HepG2 (cell line): ENCODE measurements around the gene CFAP43. TPM values are rescaled to one million over a fixed set of nuclear protein-coding genes. Genes with fewer than 3 reads are reported as not detected.

ENCODE experiments used
- AKAP8 ChIP-seq: sonication (generic); formaldehyde crosslinking; IDR thresholded peaks from 2 replicates; pipeline ENCODE4 v1.5.1; 2020; ENCODE audit warnings: mild to moderate bottlenecking, missing genetic modification reagents
- CEBPG ChIP-seq: IDR thresholded peaks from 2 replicates; pipeline ENCODE4 v1.6.1; 2016
- FLYWCH1 ChIP-seq: sonication (generic); formaldehyde crosslinking; IDR thresholded peaks from 2 replicates; pipeline ENCODE4 v1.8.1; 2023; ENCODE audit warnings: mild to moderate bottlenecking, missing genetic modification reagents
- HDAC1 ChIP-seq: sonication (generic); formaldehyde crosslinking; IDR thresholded peaks from 2 replicates; pipeline ENCODE4 v1.5.1; 2020; ENCODE audit warnings: mild to moderate bottlenecking, missing genetic modification reagents
- HNRNPK ChIP-seq: fragments of 200-400 bp; formaldehyde crosslinking; IDR thresholded peaks from 2 replicates; pipeline ENCODE4 v1.6.1; 2018; ENCODE audit warnings: low read length, low read depth, moderate library complexity, mild to moderate bottlenecking; ENCODE audit not compliant: poor library complexity, severe bottlenecking
- ISL2 ChIP-seq: sonication (generic); formaldehyde crosslinking; IDR thresholded peaks from 2 replicates; pipeline ENCODE4 v1.5.0; 2020; ENCODE audit warnings: missing genetic modification reagents
- KAT8 ChIP-seq: IDR thresholded peaks from 2 replicates; pipeline ENCODE4 v1.6.1; 2016; ENCODE audit warnings: missing genetic modification reagents, missing compliant biosample characterization
- LCORL ChIP-seq, 2 experiments: fragments of 450-650 bp in 1 of 2; sonication (generic) in 1 of 2; formaldehyde crosslinking in 1 of 2; IDR thresholded peaks; 2 replicates each; pipeline versions ENCODE4 v1.5.0 to v1.6.1; 2017 to 2020; ENCODE audit warnings: antibody characterized with exemption in 1 of 2, missing genetic modification reagents in 1 of 2
- MED1 ChIP-seq: sonication (generic); formaldehyde crosslinking; IDR thresholded peaks from 2 replicates; pipeline ENCODE4 v1.4.0; 2020; ENCODE audit warnings: missing genetic modification reagents
- MED8 ChIP-seq: sonication (generic); formaldehyde crosslinking; IDR thresholded peaks from 2 replicates; pipeline ENCODE4 v1.8.1; 2023; ENCODE audit warnings: mild to moderate bottlenecking, missing genetic modification reagents; ENCODE audit not compliant: insufficient replicate concordance
- MIXL1 ChIP-seq: IDR thresholded peaks from 2 replicates; pipeline ENCODE4 v1.6.1; 2016
- NFIC ChIP-seq: IDR thresholded peaks from 2 replicates; pipeline ENCODE4 v1.6.1; 2012; ENCODE audit warnings: mild to moderate bottlenecking, low read length, inconsistent platforms
- PHF21A ChIP-seq: sonication (generic); formaldehyde crosslinking; IDR thresholded peaks from 2 replicates; pipeline ENCODE4 v1.5.0; 2020; ENCODE audit warnings: mild to moderate bottlenecking, missing genetic modification reagents
- POLR2A ChIP-seq, 2 experiments: IDR thresholded peaks; 2 replicates each; pipeline ENCODE4 v1.6.1; 2011; ENCODE audit warnings: low read depth in 2 of 2, low read length in 2 of 2, mild to moderate bottlenecking in 1 of 2, moderate library complexity in 1 of 2; ENCODE audit not compliant: insufficient read depth in 1 of 2
- RAD21 ChIP-seq: fragments of 450-650 bp; formaldehyde crosslinking; IDR thresholded peaks from 2 replicates; pipeline ENCODE4 v1.5.0; 2020; ENCODE audit warnings: mild to moderate bottlenecking
- TARDBP ChIP-seq: sonication (generic); formaldehyde crosslinking; IDR thresholded peaks from 2 replicates; pipeline ENCODE4 v1.8.0; 2022; ENCODE audit warnings: mild to moderate bottlenecking, missing genetic modification reagents
- ZBTB49 ChIP-seq: sonication (generic); formaldehyde crosslinking; IDR thresholded peaks from 2 replicates; pipeline ENCODE4 v1.4.0; 2020; ENCODE audit warnings: missing genetic modification reagents, borderline replicate concordance
- ZEB1 ChIP-seq: IDR thresholded peaks from 2 replicates; pipeline ENCODE4 v1.6.1; 2012; ENCODE audit warnings: mild to moderate bottlenecking, low read depth, inconsistent platforms; ENCODE audit not compliant: insufficient replicate concordance
- ZFP62 ChIP-seq: sonication (generic); formaldehyde crosslinking; IDR thresholded peaks from 2 replicates; pipeline ENCODE4 v1.4.0; 2020; ENCODE audit warnings: missing genetic modification reagents
- ZNF136 ChIP-seq: sonication (generic); formaldehyde crosslinking; IDR thresholded peaks from 2 replicates; pipeline ENCODE4 v1.8.1; 2022; ENCODE audit warnings: low read depth, mild to moderate bottlenecking, moderate library complexity, missing genetic modification reagents
- ZNF18 ChIP-seq: sonication (generic); formaldehyde crosslinking; IDR thresholded peaks from 2 replicates; pipeline ENCODE4 v1.8.0; 2022; ENCODE audit warnings: mild to moderate bottlenecking, missing genetic modification reagents; ENCODE audit not compliant: insufficient replicate concordance
- ZNF253 ChIP-seq: sonication (generic); formaldehyde crosslinking; IDR thresholded peaks from 2 replicates; pipeline ENCODE4 v1.8.0; 2022; ENCODE audit warnings: mild to moderate bottlenecking, missing genetic modification reagents, borderline replicate concordance
- ZNF724P ChIP-seq: sonication (generic); formaldehyde crosslinking; IDR thresholded peaks from 2 replicates; pipeline ENCODE4 v1.8.0; 2022; ENCODE audit warnings: missing genetic modification reagents, borderline replicate concordance
- polyA plus RNA-seq, 8 experiments: library from polyadenylated mRNA; depleted of rRNA in 3 of 8; stranded (reverse) in 7 of 8; unstranded in 1 of 8; fragments of >200 nt; fragmentation: Illumina TruSeq in 4 of 8; extraction: Trizol in 4 of 8; gene quantifications; 2 replicates each; pipeline versions ENCODE4 v1.2.1 to v1.2.3, GENCODE V29; 2011 to 2016; ENCODE audit warnings: low read depth in 4 of 8, missing spikeins in 1 of 8, mixed read lengths in 1 of 8; ENCODE audit not compliant: insufficient read depth in 1 of 8
- total RNA-seq, 5 experiments: library from RNA; depleted of rRNA; stranded (reverse); fragments of >200 nt; fragmentation: Illumina TruSeq; extraction: Trizol; gene quantifications; 2 replicates each; pipeline ENCODE4 v1.2.3, GENCODE V29; 2016; ENCODE audit warnings: low read depth in 1 of 5

The CFAP43 gene
- total and polyA plus RNA-seq, 2 of the 13 experiments (the other 11 are each of a cell fraction or from before 2014, with no cell fraction given) = 0.24 to 0.38 TPM

- TF ChIP-seq ZBTB49 (CRISPR knock-in tag) = no peak
- TF ChIP-seq ZNF724P (CRISPR knock-in tag) = peak; percentile 70; the same call in 1 of the 2 replicates
- TF ChIP-seq POLR2A (IDR thresholded peaks at IDR 0.05; ENCODE audit: insufficient read depth in 1 of 2, low read depth in 2 of 2, low read length in 2 of 2) = peak; percentile 71 to 92
- TF ChIP-seq ZEB1 = peak; percentile 60
- TF ChIP-seq HNRNPK = peak; percentile 57
- TF ChIP-seq LCORL (IDR thresholded peaks at IDR 0.05) = no peak
- TF ChIP-seq LCORL (CRISPR knock-in tag; IDR thresholded peaks at IDR 0.05) = 0 out of 2 replicates have a peak, but pooled peaks have one; percentile 24
- TF ChIP-seq AKAP8 (CRISPR knock-in tag) = 0 out of 2 replicates have a peak, but pooled peaks have one; percentile 32
- TF ChIP-seq HDAC1 (CRISPR knock-in tag) = peak; percentile 85
- peak; percentile 49; the same call in 1 of the 2 replicates for TF ChIP-seq MED1 (CRISPR knock-in tag)
- no peak for TF ChIP-seq ZNF136
- peak; percentile 75 for TF ChIP-seq ZNF18 (CRISPR knock-in tag)
- peak; percentile 69; the same call in 1 of the 2 replicates for TF ChIP-seq TARDBP (CRISPR knock-in tag)
- peak; percentile 51; the same call in 1 of the 2 replicates for TF ChIP-seq ISL2 (CRISPR knock-in tag)
- TF ChIP-seq PHF21A (CRISPR knock-in tag) = peak; percentile 71
- 0 out of 2 replicates have a peak, but pooled peaks have one; percentile 10 for TF ChIP-seq ZNF253 (CRISPR knock-in tag)
- peak; percentile 68; the same call in 1 of the 2 replicates for TF ChIP-seq KAT8 (CRISPR knock-in tag)
- TF ChIP-seq MIXL1 (CRISPR knock-in tag) = 0 out of 2 replicates have a peak, but pooled peaks have one; percentile 5
- TF ChIP-seq NFIC = no peak
- peak; percentile 13 for TF ChIP-seq CEBPG (CRISPR knock-in tag)
- peak; percentile 50 for TF ChIP-seq RAD21 (CRISPR knock-in tag)
- 0 out of 2 replicates have a peak, but pooled peaks have one; percentile 38 for TF ChIP-seq FLYWCH1 (CRISPR knock-in tag)
- TF ChIP-seq ZFP62 (CRISPR knock-in tag) = no peak
- TF ChIP-seq MED8 = peak; percentile 72
Measured at GRCh38 chr10:104121485-104122224, 110.5 kb downstream of the CFAP43 start, which contains the start of gene SFR1 (continued).
